Spleen (tissue), 7 donors: ENCODE results near the gene PARP9.

Source experiments
- POLR2A ChIP-seq, 3 donors: fragments of 450-650 bp; IDR thresholded peaks; one replicate each; pipeline ENCODE4 v1.5.1; 2017; ENCODE audit warnings: antibody characterized with exemption in 3 of 3, mild to moderate bottlenecking in 1 of 3
- POLR2AphosphoS5 ChIP-seq, 3 donors: sonication (generic); formaldehyde crosslinking; IDR thresholded peaks; one replicate each; pipeline ENCODE4 v1.5.1; 2017; ENCODE audit warnings: antibody characterized with exemption in 3 of 3
- TF ChIP-seq, protein P1 (sequence below), 11 experiments: fragments of 200-600 bp in 7 of 11; fragments of 450-650 bp in 4 of 11; sonication (generic) in 4 of 11; IDR thresholded peaks in 8 of 11; conservative IDR thresholded peaks in 3 of 11; 1 replicate in 7 of 11; 2 replicates in 4 of 11; pipeline versions ENCODE4 v1.4.0 to v1.8.0; 2016 to 2021; ENCODE audit warnings: antibody characterized with exemption in 11 of 11, inconsistent platforms in 4 of 11, mild to moderate bottlenecking in 1 of 11
- donor health status: DM: no; HTN: no; CAD: no; lungs with moderate emphysema.
- donor health status: DM: no; HTN: no; CAD: no.
- donor health status: DM: no; HTN: no; CAD: no.

GRCh38 chr3:122481390-122481789 is 82.7 kb downstream of the PARP9 start:
- TF ChIP-seq, protein P1, sequence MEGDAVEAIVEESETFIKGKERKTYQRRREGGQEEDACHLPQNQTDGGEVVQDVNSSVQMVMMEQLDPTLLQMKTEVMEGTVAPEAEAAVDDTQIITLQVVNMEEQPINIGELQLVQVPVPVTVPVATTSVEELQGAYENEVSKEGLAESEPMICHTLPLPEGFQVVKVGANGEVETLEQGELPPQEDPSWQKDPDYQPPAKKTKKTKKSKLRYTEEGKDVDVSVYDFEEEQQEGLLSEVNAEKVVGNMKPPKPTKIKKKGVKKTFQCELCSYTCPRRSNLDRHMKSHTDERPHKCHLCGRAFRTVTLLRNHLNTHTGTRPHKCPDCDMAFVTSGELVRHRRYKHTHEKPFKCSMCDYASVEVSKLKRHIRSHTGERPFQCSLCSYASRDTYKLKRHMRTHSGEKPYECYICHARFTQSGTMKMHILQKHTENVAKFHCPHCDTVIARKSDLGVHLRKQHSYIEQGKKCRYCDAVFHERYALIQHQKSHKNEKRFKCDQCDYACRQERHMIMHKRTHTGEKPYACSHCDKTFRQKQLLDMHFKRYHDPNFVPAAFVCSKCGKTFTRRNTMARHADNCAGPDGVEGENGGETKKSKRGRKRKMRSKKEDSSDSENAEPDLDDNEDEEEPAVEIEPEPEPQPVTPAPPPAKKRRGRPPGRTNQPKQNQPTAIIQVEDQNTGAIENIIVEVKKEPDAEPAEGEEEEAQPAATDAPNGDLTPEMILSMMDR (IDR thresholded peaks at IDR 0.05 in 8 of 11, conservative IDR thresholded peaks at IDR 0.05 in 3 of 11) = no peak
- TF ChIP-seq POLR2AphosphoS5 (IDR thresholded peaks at IDR 0.05) (no peak), POLR2A (IDR thresholded peaks at IDR 0.05) (no peak)
